Osteoblast (primary cell): ENCODE measurements around the gene MCF2. TPM values are rescaled to one million over a fixed set of nuclear protein-coding genes. Genes with fewer than 3 reads are reported as not detected.

ENCODE experiments used
- DNase-seq: peaks from one replicate; pipeline ENCODE4 v3.0.0; 2011; ENCODE audit warnings: low spot score, mixed read lengths; ENCODE audit not compliant: insufficient read length; ENCODE audit errors: missing footprints
- H2AFZ ChIP-seq: 2 replicates; pipeline ENCODE4 v1.6.0; 2011; ENCODE audit warnings: mild to moderate bottlenecking, low read length
- H3K27ac ChIP-seq: 2 replicates; pipeline ENCODE4 v1.5.1; 2011; ENCODE audit warnings: mild to moderate bottlenecking, low read depth, low read length, moderate library complexity
- H3K27me3 ChIP-seq: 2 replicates; pipeline ENCODE4 v1.6.0; 2012; ENCODE audit warnings: mild to moderate bottlenecking, control low read depth, inconsistent platforms, low read length, moderate library complexity; ENCODE audit not compliant: insufficient read depth
- H3K36me3 ChIP-seq: 2 replicates; pipeline ENCODE4 v1.5.1; 2011; ENCODE audit warnings: mild to moderate bottlenecking, low read length, control low read depth, moderate library complexity; ENCODE audit not compliant: insufficient read depth
- H3K4me1 ChIP-seq: 2 replicates; pipeline ENCODE4 v1.5.1; 2011; ENCODE audit warnings: mild to moderate bottlenecking, low read length, control low read depth, moderate library complexity; ENCODE audit not compliant: insufficient read depth
- H3K4me2 ChIP-seq: 2 replicates; pipeline ENCODE4 v1.6.0; 2011; ENCODE audit warnings: mild to moderate bottlenecking, low read length; ENCODE audit not compliant: insufficient read depth
- H3K4me3 ChIP-seq: fragments of 200-600 bp; sonication (generic); 3 replicates; pipeline ENCODE4 v1.5.1; 2012; ENCODE audit warnings: mild to moderate bottlenecking, low read length, inconsistent platforms; ENCODE audit not compliant: insufficient read depth
- H3K79me2 ChIP-seq: 2 replicates; pipeline ENCODE4 v1.6.0; 2012; ENCODE audit warnings: mild to moderate bottlenecking, low read length, control low read depth, inconsistent platforms; ENCODE audit not compliant: insufficient read depth
- H3K9me3 ChIP-seq: 2 replicates; pipeline ENCODE4 v1.5.1; 2011; ENCODE audit warnings: low read depth, low read length, control low read depth
- H4K20me1 ChIP-seq: 2 replicates; pipeline ENCODE4 v1.6.0; 2012; ENCODE audit warnings: mild to moderate bottlenecking, low read length, control low read depth; ENCODE audit not compliant: insufficient read depth
- total RNA-seq: library from RNA; depleted of rRNA; stranded (reverse); fragments of >200 nt; gene quantifications from 2 replicates; pipeline ENCODE4 v1.2.3, GENCODE V29; 2012
- TF ChIP-seq, protein P1 (sequence below): IDR thresholded peaks from 2 replicates; pipeline ENCODE4 v1.5.1; 2011; ENCODE audit warnings: mild to moderate bottlenecking, low read depth, low read length, moderate library complexity; ENCODE audit errors: extremely low read depth

MCF2 gene
- total RNA-seq, 1 donor = not detected

DNA sequence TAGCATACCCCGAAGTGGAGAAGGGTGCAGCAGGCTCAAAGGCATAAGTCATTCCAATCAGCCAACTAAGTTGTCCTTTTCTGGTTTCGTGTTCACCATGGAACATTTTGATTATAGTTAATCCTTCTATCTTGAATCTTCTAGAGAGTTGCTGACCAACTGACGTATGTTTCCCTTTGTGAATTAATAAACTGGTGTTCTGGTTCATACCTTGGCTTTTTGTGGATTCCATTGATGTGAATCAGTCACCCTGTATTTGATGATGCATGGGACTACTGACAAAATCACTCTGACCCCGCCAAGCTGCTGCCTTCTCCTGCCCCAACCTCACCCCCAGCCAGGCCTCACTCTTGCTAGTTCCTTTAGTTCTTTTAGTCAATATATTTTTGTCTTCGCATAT is 144.7 kb downstream of the MCF2 start:
- H3K36me3 ChIP-seq = no peaks in the 10 kb centered on the region
- H2AFZ ChIP-seq = no peak overlapping the region
- no peaks in the 10 kb centered on the region for H3K4me1 ChIP-seq
- no peak overlapping the region for H3K27ac ChIP-seq
- no peak overlapping the region for H3K4me3 ChIP-seq
- no peak for DNase-seq
- H3K9me3 ChIP-seq = no peaks in the 10 kb centered on the region
- H3K27me3 ChIP-seq = no peaks in the 10 kb centered on the region
- H3K79me2 ChIP-seq = no peaks in the 10 kb centered on the region
- no peaks in the 10 kb centered on the region for H4K20me1 ChIP-seq
- TF ChIP-seq, protein P1, sequence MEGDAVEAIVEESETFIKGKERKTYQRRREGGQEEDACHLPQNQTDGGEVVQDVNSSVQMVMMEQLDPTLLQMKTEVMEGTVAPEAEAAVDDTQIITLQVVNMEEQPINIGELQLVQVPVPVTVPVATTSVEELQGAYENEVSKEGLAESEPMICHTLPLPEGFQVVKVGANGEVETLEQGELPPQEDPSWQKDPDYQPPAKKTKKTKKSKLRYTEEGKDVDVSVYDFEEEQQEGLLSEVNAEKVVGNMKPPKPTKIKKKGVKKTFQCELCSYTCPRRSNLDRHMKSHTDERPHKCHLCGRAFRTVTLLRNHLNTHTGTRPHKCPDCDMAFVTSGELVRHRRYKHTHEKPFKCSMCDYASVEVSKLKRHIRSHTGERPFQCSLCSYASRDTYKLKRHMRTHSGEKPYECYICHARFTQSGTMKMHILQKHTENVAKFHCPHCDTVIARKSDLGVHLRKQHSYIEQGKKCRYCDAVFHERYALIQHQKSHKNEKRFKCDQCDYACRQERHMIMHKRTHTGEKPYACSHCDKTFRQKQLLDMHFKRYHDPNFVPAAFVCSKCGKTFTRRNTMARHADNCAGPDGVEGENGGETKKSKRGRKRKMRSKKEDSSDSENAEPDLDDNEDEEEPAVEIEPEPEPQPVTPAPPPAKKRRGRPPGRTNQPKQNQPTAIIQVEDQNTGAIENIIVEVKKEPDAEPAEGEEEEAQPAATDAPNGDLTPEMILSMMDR = no peak
- no peak overlapping the region for H3K4me2 ChIP-seq

DNA sequence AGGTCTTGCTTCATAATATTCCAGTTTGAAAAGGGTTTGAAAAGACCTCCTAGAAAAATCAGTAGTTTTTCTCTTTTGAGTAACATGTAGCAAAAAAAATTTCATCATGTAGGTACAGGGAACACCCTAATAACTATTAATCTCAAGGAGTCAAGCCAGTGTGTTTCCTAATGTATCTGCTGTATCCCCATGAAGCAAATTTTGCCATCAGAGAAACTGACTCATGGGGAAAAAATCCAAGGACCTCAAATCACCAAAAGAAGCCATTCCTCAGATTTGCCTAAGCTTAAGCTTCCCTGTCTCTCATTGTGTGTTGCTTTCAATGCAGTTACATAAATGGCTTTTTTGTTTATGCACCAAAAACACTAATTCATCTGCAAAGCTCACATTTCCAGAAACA is 147.7 kb downstream of the MCF2 start:
- H3K79me2 ChIP-seq = no peaks in the 10 kb centered on the region
- H3K4me3 ChIP-seq = no peak overlapping the region
- H3K9me3 ChIP-seq = no peaks in the 10 kb centered on the region
- no peaks in the 10 kb centered on the region for H3K4me1 ChIP-seq
- H4K20me1 ChIP-seq = no peaks in the 10 kb centered on the region
- TF ChIP-seq, protein P1 = no peak
- H2AFZ ChIP-seq = no peak overlapping the region
- no peak for DNase-seq
- H3K27me3 ChIP-seq = no peaks in the 10 kb centered on the region
- H3K36me3 ChIP-seq = no peaks in the 10 kb centered on the region
- no peak overlapping the region for H3K27ac ChIP-seq
- H3K4me2 ChIP-seq = no peak overlapping the region

DNA sequence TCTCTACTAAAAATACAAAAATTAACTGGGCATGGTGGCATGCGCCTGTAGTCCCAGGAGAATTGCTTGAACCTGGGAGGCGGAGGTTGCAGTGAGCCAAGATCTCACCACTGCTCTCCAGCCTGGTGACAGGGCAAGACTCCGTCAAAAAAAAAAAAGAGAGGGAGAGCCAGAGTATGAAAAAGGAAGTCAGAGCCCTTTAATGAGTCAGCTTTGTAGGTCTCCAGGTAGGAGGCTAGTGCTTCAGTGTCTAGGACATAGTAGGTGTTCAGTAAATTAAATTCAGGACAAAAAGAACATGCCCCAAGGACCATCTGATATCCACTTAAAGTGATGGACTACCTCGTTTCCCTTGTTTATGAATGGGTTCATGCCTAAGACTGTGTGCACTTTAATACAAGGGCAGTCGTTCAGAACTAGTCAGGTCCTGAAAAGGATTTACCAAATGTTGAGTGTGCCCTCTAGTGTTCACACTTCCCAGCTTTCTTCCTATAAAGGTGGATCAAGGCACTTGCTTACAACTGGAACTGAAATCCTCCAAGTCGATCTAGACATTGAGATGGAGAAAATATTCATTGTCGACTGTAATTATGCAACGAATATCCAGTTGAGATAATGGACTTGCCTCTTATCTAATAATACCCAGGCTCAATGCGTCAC is 148.5 kb downstream of the MCF2 start:
- no peak overlapping the region for H3K4me3 ChIP-seq
- no peaks in the 10 kb centered on the region for H3K4me1 ChIP-seq
- TF ChIP-seq, protein P1 = peak; percentile 37
- H3K36me3 ChIP-seq = no peaks in the 10 kb centered on the region
- no peak overlapping the region for H2AFZ ChIP-seq
- H3K4me2 ChIP-seq = no peak overlapping the region
- H3K9me3 ChIP-seq = no peaks in the 10 kb centered on the region
- H3K79me2 ChIP-seq = no peaks in the 10 kb centered on the region
- no peaks in the 10 kb centered on the region for H3K27me3 ChIP-seq
- H4K20me1 ChIP-seq = no peaks in the 10 kb centered on the region
- DNase-seq = no peak
- no peak overlapping the region for H3K27ac ChIP-seq

DNA sequence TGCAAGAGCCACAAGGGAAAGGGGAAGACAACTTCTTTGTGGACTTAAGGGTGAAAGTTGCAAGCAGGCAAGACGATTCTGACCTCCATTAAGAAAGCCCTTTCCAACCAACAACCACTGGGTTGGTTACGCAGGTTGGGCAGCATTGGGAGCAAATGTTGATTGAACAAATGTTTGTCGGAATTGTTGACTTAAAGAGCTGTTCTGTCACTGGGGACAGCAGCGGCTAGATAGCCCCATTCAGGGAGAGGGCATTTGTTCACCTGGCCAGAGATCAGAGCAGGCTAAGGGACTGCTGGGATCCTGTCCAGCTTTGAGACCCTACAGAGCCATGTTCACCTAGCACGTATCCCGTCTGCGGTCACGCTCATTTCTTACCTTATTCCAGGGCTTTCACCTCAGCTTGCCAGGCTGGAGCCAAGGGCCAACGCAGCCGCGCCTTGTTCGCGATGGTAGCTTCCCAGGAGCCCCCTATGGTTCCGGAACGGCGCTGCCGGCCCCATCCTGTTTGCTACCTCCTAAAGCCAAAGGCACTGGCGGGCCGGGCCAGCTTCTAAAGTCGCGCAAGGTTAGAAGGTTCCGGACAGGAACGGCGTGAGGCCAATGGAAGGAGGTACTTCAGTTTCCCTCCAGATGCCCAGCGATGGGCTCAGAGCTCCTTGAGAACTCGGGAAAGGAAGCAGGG is 152.8 kb downstream of the MCF2 start:
- Histone ChIP-seq H3K36me3 (no peaks in the 10 kb centered on the region), H3K27ac (no peak overlapping the region), H3K9me3 (no peaks in the 10 kb centered on the region), H4K20me1 (no peaks in the 10 kb centered on the region), H3K27me3 (no peaks in the 10 kb centered on the region), H3K4me3 (no peak overlapping the region), H2AFZ (no peak overlapping the region), H3K4me2 (no peak overlapping the region), H3K79me2 (no peaks in the 10 kb centered on the region), H3K4me1 (no peaks in the 10 kb centered on the region)
- TF ChIP-seq, protein P1 = no peak
- DNase-seq = peak; percentile 17
